DOHH2 (cell line): Measurements from ENCODE around the gene PER1.

ENCODE experiments used
- CTCF ChIP-seq: fragments of 200-600 bp; sonication (generic); IDR thresholded peaks from one replicate; pipeline ENCODE4 v1.5.1; 2014; ENCODE audit warnings: antibody characterized with exemption, mild to moderate bottlenecking, low read depth, low read length; ENCODE audit not compliant: poor library complexity, severe bottlenecking
- EZH2phosphoT487 ChIP-seq: fragments of 200-600 bp; sonication (generic); IDR thresholded peaks from 2 replicates; pipeline ENCODE4 v1.6.1; 2017; ENCODE audit warnings: borderline replicate concordance, mild to moderate bottlenecking, antibody characterized with exemption, low read length, moderate library complexity, mixed read lengths

- TF ChIP-seq CTCF (no peak), EZH2phosphoT487 (no peak)
Observed at GRCh38 chr17:8189041-8189710, 37.0 kb upstream of the PER1 start.
